RWPE2 (cell line): Measurements from ENCODE around the gene ACKR4.
"Not testable (repeated sequence)": the region's sequence is repeated elsewhere in the genome, so short reads cannot be mapped to it uniquely, and the experiment has no call there.

Source experiments
- ATAC-seq: fragments of 200-7000 bp; cut with Tn5 transposase; 3 replicates; pipeline ENCODE4 v1.9.1; 2021; ENCODE audit warnings: low read depth
- DNase-seq: peaks from one replicate; pipeline ENCODE4 v3.0.0-alpha.2; 2020; ENCODE audit warnings: low spot score
- H3K27ac ChIP-seq: fragments of 450-650 bp; 2 replicates; pipeline ENCODE4 v1.5.1; 2017; ENCODE audit warnings: mild to moderate bottlenecking; ENCODE audit not compliant: poor library complexity, severe bottlenecking
- H3K27me3 ChIP-seq: fragments of 250-450 bp; sonication (Bioruptor Pico); 2 replicates; pipeline ENCODE4 v1.5.1; 2021; ENCODE audit warnings: mild to moderate bottlenecking, moderate library complexity; ENCODE audit not compliant: insufficient read depth, poor library complexity, severe bottlenecking
- H3K36me3 ChIP-seq: fragments of 250-450 bp; sonication (Bioruptor Pico); 2 replicates; pipeline ENCODE4 v1.5.1; 2020; ENCODE audit warnings: low read depth, mild to moderate bottlenecking, moderate library complexity
- H3K4me1 ChIP-seq: fragments of 250-450 bp; sonication (Bioruptor Pico); 2 replicates; pipeline ENCODE4 v1.5.1; 2021; ENCODE audit warnings: mild to moderate bottlenecking, moderate library complexity; ENCODE audit not compliant: insufficient read depth, poor library complexity, severe bottlenecking
- H3K4me3 ChIP-seq: fragments of 250-450 bp; sonication (Bioruptor Pico); 2 replicates; pipeline ENCODE4 v1.5.1; 2021; ENCODE audit warnings: mild to moderate bottlenecking, moderate library complexity; ENCODE audit not compliant: severe bottlenecking
- H3K9me3 ChIP-seq: fragments of 250-450 bp; sonication (Bioruptor Pico); 2 replicates; pipeline ENCODE4 v1.5.1; 2021; ENCODE audit warnings: mild to moderate bottlenecking, moderate library complexity; ENCODE audit not compliant: severe bottlenecking
- TF ChIP-seq, protein P1 (sequence below): fragments of 450-650 bp; IDR thresholded peaks from one replicate; pipeline ENCODE4 v1.5.1; 2017; ENCODE audit warnings: mild to moderate bottlenecking, moderate library complexity; ENCODE audit not compliant: poor library complexity, severe bottlenecking

ACKR4 gene

DNA sequence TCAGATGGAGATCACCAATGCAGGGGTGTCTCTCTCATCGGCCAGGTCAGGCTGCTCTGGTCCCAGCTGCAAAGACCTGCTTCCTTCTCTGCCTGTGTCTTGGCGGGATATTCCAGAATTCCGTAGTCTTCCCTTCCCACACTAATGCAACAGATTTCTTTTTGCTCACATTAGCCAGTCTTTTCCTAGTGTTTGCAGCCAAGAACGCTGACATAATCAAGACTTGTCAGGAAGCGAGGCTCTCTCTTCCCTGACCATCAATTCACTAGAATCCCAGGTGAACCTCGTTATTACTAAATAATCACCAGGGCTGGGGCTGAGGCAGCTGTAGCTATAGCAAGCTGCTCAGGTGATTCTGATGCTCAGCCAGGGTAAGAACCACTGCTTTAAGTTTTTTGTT is 43.2 kb upstream of the ACKR4 start:
- H3K27ac ChIP-seq = no peak overlapping the region
- no peak for DNase-seq
- TF ChIP-seq, protein P1, sequence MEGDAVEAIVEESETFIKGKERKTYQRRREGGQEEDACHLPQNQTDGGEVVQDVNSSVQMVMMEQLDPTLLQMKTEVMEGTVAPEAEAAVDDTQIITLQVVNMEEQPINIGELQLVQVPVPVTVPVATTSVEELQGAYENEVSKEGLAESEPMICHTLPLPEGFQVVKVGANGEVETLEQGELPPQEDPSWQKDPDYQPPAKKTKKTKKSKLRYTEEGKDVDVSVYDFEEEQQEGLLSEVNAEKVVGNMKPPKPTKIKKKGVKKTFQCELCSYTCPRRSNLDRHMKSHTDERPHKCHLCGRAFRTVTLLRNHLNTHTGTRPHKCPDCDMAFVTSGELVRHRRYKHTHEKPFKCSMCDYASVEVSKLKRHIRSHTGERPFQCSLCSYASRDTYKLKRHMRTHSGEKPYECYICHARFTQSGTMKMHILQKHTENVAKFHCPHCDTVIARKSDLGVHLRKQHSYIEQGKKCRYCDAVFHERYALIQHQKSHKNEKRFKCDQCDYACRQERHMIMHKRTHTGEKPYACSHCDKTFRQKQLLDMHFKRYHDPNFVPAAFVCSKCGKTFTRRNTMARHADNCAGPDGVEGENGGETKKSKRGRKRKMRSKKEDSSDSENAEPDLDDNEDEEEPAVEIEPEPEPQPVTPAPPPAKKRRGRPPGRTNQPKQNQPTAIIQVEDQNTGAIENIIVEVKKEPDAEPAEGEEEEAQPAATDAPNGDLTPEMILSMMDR = no peak
- ATAC-seq = no peak
- H3K36me3 ChIP-seq = no peaks in the 10 kb centered on the region
- no peaks in the 10 kb centered on the region for H3K27me3 ChIP-seq
- H3K9me3 ChIP-seq = no peaks in the 10 kb centered on the region
- H3K4me1 ChIP-seq = peaks cover 9% of the 10 kb centered on the region
- no peak overlapping the region for H3K4me3 ChIP-seq

DNA sequence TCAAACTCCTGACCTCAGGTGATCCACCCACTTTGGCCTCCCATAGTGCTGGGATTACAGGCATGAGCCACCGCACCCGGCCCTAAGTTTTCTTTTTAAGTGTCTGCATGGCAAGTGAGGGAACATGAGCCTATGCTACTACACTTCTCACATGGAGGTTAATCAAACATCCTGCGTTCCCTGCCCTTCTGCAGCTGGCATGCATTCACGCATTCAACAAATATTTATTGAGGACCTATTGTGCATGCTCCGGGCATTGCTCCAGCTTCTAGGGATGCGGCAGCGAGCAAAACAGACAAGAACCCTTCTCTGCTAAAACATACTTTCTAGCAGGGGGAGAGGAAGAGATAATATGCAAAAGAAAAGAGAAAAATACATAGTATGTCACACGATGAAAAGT is 42.6 kb upstream of the ACKR4 start:
- DNase-seq (no peak), ATAC-seq (no peak)
- TF ChIP-seq, protein P1 = no peak
- Histone ChIP-seq H3K9me3 (no peaks in the 10 kb centered on the region), H3K27me3 (no peaks in the 10 kb centered on the region), H3K36me3 (no peaks in the 10 kb centered on the region), H3K4me3 (no peak overlapping the region), H3K4me1 (peaks cover 9% of the 10 kb centered on the region), H3K27ac (no peak overlapping the region)

DNA sequence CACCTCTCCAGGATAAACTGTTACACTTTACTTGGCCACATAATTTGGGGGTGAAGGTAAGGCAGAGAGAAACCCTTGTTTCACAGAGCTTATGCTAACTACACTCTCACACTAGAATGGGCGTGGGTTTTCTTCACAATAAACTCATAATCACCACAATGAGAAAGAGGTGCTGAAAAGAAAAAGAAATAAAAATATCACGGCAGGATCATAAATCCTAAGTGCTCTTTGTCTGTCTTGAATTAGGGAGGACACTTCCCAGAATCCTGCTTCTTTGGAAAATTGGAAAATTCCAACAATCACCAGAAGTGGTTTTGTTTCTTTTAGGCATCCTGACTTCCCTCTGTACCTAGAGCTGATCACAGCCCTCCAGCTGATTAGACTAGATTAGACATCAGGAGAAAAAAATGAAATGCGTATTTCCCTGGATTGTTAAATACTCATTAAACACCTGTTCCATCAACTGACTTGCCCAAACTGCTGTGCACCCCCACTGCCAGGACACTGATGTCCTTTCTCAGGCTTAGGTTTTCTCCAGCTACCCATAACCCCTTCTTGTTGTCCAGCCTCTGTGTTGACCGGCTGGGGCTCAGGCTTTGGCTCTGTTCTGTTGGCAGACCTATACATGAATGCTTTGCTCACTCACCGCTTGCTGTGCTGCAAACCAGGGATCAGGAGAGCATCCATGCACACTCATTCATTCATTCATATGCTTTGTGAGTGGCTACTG is 41.6 kb upstream of the ACKR4 start:
- no peak for DNase-seq
- no peaks in the 10 kb centered on the region for H3K4me1 ChIP-seq
- H3K36me3 ChIP-seq = no peaks in the 10 kb centered on the region
- no peak for ATAC-seq
- H3K4me3 ChIP-seq = no peak overlapping the region
- no peak overlapping the region for H3K27ac ChIP-seq
- TF ChIP-seq, protein P1 = no peak
- H3K9me3 ChIP-seq = no peaks in the 10 kb centered on the region
- H3K27me3 ChIP-seq = no peaks in the 10 kb centered on the region

DNA sequence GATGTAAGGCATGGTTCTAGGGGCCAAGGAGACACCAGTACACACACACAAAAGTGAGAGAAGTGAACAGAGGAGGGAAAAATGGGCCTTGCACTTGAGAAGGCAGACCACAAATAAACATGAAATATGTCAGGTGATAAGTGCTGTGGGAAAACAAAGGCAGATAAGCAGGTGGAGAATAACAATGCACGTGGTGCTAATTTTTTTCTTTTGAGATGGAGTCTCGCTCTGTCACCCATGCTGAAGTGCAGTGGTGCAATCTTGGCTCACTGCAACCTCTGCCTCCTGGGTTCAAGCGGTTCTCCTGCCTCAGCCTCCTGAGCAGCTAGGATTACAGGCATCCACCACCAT is 41.1 kb upstream of the ACKR4 start:
- H3K4me1 ChIP-seq, H3K27ac ChIP-seq, H3K27me3 ChIP-seq, H3K36me3 ChIP-seq, ATAC-seq, H3K9me3 ChIP-seq, H3K4me3 ChIP-seq, DNase-seq: not testable (repeated sequence)

DNA sequence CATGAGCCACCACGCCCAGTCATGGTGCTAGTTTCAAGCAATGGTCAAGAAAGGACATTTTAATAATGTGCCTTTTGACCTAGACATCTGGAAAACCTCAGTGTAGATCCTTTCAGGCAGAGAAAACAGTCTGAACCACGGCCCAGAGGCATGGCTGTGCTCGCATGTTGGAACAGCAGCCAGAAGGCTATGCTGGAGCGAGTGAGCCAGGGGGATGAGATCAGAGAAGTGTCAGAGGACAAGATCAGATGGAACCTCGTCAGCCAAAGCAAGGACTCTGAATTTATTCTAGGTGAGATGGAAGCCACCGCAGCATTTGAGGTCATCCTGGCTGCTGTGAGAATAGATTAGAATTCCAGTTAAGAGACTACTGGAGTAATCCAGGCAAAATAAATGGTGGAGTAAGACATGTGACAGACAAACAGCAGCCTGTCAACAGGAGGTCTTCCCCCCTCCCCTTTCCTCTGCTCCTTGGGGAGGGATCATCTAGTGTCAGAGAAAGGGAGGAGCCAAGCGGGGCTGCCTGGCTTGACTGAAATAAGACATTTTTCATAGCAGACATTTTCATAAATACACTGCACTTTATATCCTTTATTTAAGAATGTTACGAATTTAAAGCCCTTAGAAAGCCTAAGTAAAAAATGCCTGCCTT is 40.4 kb upstream of the ACKR4 start:
- no peaks in the 10 kb centered on the region for H3K36me3 ChIP-seq
- H3K9me3 ChIP-seq = no peaks in the 10 kb centered on the region
- no peak overlapping the region for H3K27ac ChIP-seq
- no peak for ATAC-seq
- no peak for DNase-seq
- no peaks in the 10 kb centered on the region for H3K4me1 ChIP-seq
- no peaks in the 10 kb centered on the region for H3K27me3 ChIP-seq
- no peak overlapping the region for H3K4me3 ChIP-seq
- TF ChIP-seq, protein P1 = no peak
